Measurements from ENCODE around the gene ZNRF3.

DNA sequence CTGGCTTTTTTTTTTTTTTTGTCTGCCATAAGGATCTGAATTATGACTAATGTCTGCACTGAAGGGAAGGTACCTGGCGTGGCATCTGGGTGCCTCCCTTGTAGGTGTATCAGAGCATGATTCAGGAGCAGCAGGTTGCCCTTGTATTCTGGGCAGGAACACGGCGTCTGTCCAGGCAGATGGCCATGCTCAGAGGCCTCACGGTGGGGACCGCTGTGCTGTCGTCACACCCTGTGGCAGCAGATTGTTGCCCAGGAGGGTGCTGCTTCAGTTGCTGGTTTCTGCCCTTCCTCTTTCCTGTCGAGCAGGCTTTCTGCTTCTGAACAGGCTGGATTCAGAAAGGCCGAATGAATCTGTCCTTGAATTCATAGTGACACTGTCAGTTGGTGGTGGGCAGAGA is 11.0 kb downstream of the ZNRF3 start:
- TF ChIP-seq CTCF (IDR thresholded peaks at IDR 0.05) (no peak), EZH2 (IDR thresholded peaks at IDR 0.05) (no peak)
